ENCODE data around the gene COL23A1.

COL23A1 gene

DNA sequence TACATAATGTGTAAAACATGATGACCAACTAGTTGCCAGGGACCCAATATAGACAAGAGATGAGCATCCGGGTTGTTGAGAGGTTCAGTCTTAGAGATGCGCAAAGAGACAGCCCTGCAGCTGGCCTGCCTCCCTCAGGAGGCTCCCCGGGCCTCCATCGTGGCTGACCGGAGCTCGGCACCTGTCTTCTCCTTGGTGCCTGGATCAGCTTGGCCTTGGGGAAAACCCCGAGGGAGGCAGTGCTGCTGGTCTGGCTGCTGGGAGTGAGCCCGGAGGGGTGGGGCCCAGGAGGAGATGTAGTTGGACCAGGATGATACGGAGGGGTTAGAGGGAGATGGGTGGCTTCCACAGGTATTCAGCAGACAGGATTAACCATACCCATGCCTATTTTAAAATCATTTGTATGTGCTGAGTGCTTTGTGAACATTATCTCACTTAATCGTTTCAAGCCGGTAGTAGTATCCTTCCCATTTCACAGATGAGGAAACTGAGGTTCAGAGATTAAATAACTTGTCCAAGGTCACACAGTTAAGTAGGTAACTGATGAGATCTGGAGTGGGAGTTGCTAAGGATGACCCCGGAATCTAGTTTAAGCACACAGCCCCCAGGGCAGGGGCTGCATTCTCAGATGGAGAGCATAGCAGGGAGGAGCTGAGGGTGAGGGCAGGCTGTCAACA is 173.8 kb downstream of the COL23A1 start:
- no peak for DNase-seq (ENCODE audit: low read depth)
- no peak overlapping the region for H3K4me3 ChIP-seq (ENCODE audit: low read depth, low read length)
- TF ChIP-seq, protein P1, sequence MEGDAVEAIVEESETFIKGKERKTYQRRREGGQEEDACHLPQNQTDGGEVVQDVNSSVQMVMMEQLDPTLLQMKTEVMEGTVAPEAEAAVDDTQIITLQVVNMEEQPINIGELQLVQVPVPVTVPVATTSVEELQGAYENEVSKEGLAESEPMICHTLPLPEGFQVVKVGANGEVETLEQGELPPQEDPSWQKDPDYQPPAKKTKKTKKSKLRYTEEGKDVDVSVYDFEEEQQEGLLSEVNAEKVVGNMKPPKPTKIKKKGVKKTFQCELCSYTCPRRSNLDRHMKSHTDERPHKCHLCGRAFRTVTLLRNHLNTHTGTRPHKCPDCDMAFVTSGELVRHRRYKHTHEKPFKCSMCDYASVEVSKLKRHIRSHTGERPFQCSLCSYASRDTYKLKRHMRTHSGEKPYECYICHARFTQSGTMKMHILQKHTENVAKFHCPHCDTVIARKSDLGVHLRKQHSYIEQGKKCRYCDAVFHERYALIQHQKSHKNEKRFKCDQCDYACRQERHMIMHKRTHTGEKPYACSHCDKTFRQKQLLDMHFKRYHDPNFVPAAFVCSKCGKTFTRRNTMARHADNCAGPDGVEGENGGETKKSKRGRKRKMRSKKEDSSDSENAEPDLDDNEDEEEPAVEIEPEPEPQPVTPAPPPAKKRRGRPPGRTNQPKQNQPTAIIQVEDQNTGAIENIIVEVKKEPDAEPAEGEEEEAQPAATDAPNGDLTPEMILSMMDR (conservative IDR thresholded peaks at IDR 0.05; ENCODE audit: low read depth, low read length): no peak

DNA sequence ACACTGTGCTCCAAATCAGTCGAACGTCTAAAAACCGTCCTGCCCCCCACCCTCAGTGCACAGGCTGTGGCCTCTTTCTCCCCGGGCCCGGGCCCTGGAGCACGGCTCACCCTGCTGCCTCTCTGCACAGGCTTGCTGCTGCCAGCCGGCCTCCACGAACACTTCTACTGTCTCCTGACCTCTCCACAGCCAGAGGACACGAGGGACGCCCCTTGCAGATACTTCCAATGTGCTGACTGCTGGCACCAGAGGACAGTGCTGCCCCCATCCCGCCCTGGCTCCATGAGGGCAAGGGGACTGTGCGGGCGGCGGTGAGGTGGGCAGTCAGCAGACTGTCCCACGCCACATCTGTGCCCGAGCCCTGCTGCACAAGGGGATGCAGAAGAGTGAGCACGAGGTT is 174.8 kb downstream of the COL23A1 start:
- H3K4me3 ChIP-seq (ENCODE audit: low read depth, low read length): no peak overlapping the region
- TF ChIP-seq, protein P1 (conservative IDR thresholded peaks at IDR 0.05; ENCODE audit: low read depth, low read length): no peak
- no peak for DNase-seq (ENCODE audit: low read depth)

DNA sequence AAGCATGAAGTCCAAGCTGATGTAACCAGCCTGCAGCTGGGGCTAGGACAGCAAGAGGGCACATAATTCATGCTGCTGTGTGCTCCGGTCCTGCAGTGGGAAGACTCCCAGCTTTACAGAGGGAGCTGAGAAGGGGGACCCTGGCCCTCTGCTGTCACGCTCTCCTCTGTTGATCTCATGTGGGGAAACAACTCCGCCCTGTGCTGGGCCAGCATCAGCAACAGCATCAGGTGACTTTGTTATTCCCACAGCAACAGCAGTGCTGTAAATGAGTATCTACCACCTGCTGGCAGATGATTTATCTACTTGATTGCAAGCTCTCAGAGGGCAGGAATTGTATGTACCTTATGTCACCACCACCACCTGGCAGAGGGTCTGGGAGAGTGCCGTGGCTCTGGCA is 176.2 kb downstream of the COL23A1 start:
- H3K4me3 ChIP-seq (ENCODE audit: low read depth, low read length): no peak overlapping the region
- TF ChIP-seq, protein P1 (conservative IDR thresholded peaks at IDR 0.05; ENCODE audit: low read depth, low read length): no peak
- DNase-seq (ENCODE audit: low read depth): no peak

DNA sequence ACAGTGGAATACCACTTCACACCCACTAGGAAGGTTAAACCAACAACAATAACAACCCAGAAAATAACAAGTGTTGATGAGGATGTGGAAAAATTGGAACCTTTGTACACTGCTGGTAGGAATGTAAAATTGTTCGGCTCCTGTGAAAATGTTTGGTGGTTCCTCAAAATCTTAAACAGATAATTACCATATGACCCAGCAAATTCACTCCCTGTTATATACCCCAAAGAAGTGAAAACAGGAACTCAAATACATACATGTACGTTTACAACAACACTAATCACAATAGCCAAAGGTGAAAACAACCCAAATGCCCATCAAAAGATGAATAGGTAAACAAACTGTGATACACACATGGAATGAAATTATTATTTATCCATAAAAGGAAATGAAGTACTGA is 179.1 kb downstream of the COL23A1 start:
- TF ChIP-seq, protein P1 (conservative IDR thresholded peaks at IDR 0.05; ENCODE audit: low read depth, low read length): no peak
- no peak overlapping the region for H3K4me3 ChIP-seq (ENCODE audit: low read depth, low read length)
- no peak for DNase-seq (ENCODE audit: low read depth)

DNA sequence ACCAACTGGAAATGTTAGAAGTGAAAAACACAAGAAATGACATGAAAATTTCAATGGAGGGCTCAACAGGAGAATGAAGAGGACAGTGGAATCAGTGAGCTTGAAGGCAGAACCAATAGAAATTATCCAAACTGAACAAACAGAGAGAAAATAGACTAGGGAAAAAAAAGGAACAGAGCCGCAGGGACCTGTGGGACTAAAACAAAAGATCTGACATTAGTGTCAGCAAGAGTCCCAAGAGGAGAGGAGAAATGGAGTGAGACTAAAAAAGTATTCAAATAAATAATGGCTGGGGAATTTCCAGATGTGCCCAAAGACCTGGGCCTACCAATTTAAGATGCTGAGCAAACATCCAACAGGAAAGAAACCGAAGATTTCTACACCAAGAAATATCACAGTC is 182.5 kb downstream of the COL23A1 start:
- H3K4me3 ChIP-seq (ENCODE audit: low read depth, low read length): no peak overlapping the region
- TF ChIP-seq, protein P1 (conservative IDR thresholded peaks at IDR 0.05; ENCODE audit: low read depth, low read length): no peak
- DNase-seq (ENCODE audit: low read depth): no peak

DNA sequence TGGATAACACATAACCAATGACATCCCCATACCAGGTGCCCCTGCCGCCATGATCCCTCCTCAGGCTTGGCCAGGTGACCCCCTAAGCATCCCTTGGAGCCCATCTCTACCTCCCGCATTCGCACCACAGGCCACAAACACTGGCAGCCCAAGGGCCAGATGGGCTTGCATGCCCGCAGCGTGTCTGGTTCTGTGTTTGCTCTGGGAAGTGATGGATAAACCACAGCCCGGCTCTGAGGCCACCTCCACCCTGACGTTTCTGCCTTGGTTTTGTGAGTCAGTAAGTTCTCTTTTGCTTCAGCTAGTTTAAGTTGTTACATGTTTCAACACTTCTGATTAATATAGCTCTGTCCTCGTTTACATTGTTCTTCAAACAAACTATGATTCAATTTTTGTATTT is 185.2 kb downstream of the COL23A1 start:
- H3K4me3 ChIP-seq (ENCODE audit: low read depth, low read length): no peak overlapping the region
- no peak for DNase-seq (ENCODE audit: low read depth)
- TF ChIP-seq, protein P1 (conservative IDR thresholded peaks at IDR 0.05; ENCODE audit: low read depth, low read length): no peak

DNA sequence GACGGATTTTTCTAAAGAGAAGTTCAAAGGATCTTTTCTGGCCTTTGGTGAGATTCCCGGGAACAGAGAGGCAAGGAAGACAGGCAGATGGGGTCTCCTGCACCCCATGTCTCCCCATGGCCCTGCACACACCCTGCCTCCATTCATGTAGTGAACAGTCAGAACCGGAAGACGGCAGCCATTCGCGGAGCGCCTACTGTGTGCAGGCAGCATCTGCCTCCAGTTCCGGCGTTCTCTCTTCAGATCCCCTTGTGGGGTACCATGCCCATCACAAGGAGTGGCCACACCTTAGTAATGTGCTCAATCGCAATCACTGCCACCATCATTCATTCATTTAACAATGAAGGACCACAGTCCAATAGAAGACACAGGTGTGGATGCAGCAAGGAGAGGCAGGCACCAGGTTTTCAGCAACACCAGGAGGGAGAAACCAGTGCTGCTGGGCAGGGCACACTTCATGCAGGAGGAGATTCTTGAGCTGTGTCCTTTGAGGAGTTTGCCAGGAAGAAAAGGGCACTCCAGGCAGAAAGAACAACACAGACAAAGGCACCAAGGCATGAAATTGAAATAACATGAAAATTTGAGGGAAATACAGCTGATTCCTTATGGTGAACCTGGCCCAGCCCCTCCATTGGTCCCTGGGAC is 186.1 kb downstream of the COL23A1 start:
- TF ChIP-seq, protein P1 (conservative IDR thresholded peaks at IDR 0.05; ENCODE audit: low read depth, low read length): no peak
- no peak for DNase-seq (ENCODE audit: low read depth)
- H3K4me3 ChIP-seq (ENCODE audit: low read depth, low read length): no peak overlapping the region
